HuH-7 (cell line): ENCODE measurements around the gene TIPIN.

Source experiments
- DNase-seq: peaks from one replicate; pipeline ENCODE4 v3.0.0; 2011; ENCODE audit warnings: low spot score

TIPIN gene

DNA sequence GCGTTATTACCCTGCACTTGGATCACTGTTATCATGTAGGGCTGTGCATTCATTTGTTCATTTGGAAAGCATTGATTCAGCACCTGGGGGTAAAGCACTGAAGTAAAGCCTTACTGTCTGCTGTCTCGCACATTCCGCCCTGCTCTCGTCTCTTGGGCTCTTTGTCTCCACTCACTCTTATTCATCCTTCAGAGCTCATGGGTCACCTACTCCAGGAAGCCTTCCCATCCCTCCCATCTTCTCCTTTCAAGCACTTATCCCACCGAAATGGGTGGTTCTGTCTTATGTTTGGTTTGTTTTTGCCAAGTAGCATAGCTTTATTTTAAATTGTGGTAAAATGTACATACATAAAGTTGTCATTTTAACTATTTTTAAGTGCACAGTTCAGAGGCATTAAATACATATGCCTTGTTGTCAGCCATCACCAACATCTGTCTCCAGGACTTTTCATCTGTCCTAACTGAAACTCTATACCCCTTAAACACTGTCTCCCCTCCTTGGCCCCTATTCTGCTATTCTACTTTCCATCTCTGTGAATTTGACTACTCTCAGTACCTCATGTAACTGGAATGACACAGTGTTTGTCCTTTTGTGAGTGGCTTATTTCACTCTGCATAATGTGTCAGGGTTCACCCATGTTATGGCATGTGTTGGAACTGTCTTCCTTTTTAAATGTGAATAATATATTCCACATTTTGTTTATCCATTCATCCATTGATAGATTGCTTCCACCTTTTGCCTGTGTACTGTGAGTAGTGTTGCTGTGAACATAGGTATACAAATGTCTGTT, 53.8 kb downstream of the TIPIN start:
- DNase-seq = no peak

- no peak for DNase-seq
These were observed 57.7 kb downstream of the TIPIN start for GRCh38 chr15:66298803-66299251.

- no peak for DNase-seq
These were observed 60.3 kb downstream of the TIPIN start for GRCh38 chr15:66296186-66296585.

- no peak for DNase-seq
These were observed 61.6 kb downstream of the TIPIN start for GRCh38 chr15:66294932-66295235.

- DNase-seq = peak; percentile 47
These were observed 62.1 kb downstream of the TIPIN start for GRCh38 chr15:66294157-66294931.

- DNase-seq = peak; percentile 74
These were observed 62.9 kb downstream of the TIPIN start, which contains the start of gene DIS3L for GRCh38 chr15:66293419-66294156. Gene DIS3L (plus strand): TSS chr15:66293568. CDS start chr15:66293597, 29 bp downstream.

DNA sequence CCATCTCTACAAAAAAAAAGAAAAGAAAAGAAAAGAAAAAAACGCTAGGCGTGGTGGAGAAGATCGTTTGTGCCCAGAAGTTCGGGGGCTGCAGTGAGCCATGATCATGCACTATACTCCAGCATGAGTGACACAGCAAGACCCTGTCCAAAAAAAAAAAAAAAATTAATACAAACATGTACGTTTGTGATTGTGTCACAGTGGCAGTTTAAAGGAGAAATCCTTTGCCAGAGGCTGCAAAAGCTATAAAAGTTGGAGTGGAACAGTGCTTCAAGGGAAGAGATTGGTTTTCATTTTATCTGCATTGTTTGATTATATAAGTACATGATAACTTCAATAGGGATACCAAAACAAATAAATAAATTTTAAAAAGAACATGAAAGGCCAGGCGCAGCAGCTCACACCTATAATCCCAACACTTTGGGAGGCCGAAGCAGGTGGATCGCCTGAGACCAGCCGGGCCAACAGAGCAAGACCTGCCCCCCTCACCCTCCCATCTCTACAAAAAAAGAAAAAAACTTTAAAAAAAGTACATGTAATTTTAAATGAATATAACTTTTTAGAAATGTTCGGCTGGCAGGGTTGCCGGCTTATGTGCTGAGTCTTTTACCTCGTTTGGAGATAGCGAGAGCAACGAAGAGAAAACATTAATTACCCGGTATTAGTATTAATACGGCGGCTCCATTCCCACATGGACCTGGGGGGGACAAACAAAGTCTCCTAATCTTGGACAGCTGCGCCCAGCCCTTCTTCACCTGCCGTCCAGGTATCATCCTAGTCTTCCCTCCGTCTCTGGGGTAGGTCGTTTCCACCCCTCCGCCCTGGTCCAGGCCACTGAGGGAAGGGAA, 63.7 kb downstream of the TIPIN start:
- no peak for DNase-seq

GRCh38 chr15:66291816-66292570, 64.5 kb downstream of the TIPIN start:
- DNase-seq = no peak

- DNase-seq = no peak
These were observed 66.0 kb downstream of the TIPIN start for GRCh38 chr15:66290518-66290917.

GRCh38 chr15:66290007-66290406, 66.5 kb downstream of the TIPIN start:
- DNase-seq = no peak

DNA sequence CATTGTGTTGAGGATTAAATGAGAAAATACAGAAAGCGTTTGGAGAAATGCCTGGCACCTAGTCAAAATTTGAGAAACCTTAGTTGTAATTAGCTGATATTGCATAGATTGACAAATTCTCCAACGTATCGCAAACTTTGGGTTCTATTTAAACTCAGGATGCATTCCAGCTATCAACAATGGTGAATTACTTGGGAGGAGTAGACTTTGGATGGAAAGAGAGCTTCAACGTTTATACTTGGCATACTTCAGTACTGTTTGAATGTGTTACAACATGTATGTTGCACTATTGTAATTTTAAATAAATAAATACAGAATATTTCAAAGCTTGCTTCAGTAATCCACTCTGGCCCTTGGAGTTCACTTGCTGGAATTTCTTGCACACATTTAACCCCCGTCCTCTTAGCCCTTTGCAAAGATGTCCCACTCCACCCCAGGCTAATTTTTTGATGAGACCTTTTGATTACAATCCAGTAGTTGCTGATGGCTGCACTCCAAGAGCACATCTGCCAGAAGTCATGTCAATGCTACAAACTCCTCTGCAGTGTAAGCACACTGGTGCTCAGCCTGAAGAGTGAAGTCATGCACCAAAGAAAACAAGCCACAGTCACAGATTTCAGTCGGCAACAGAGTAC, 67.8 kb downstream of the TIPIN start:
- DNase-seq = no peak

DNA sequence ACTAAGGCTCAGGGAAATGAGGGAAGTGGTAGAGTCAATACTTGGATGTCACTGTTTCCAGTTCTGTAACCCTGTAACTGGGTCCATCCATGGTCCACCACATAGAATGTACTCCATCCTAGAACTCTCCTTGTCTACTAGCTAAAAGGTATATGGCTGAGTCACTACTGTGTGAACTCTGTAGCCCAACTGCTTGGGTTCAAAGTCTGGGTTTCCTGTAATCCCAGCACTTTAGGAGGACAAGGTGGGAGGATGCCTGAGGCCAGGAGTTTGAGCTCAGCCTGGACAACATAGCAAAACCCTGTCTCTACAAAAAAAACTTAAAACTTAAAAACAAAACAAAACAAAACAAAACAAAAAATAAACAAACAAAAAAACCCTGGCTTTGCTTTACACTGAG, 68.4 kb downstream of the TIPIN start:
- peak; percentile 28 for DNase-seq

GRCh38 chr15:66287461-66288057, 68.9 kb downstream of the TIPIN start:
- DNase-seq = peak; percentile 35
